ENCODE data around the gene COPG2.
"Not testable (repeated sequence)": the region's sequence is repeated elsewhere in the genome, so short reads cannot be mapped to it uniquely, and the experiment has no call there.

COPG2 gene

GRCh38 chr7:130611218-130611617 lies 57.3 kb downstream of the COPG2 start:
- no peak for TF ChIP-seq CTCF (IDR thresholded peaks at IDR 0.05; ENCODE audit: low read depth, low read length)
- Histone ChIP-seq H3K27ac (no peak overlapping the region), H3K4me3 (ENCODE audit: low read depth, low read length) (no peak overlapping the region), H3K27me3 (ENCODE audit: insufficient read depth, low read depth, severe bottlenecking) (no peaks in the 10 kb centered on the region), H3K9me3 (ENCODE audit: severe bottlenecking) (no peaks in the 10 kb centered on the region), H3K36me3 (peaks cover 26% of the 10 kb centered on the region)
- DNase-seq: peak; percentile 55

- H3K27me3 ChIP-seq (ENCODE audit: insufficient read depth, low read depth, severe bottlenecking); H3K9me3 ChIP-seq (ENCODE audit: severe bottlenecking); H3K27ac ChIP-seq; H3K4me3 ChIP-seq (ENCODE audit: low read depth, low read length); DNase-seq: not testable (repeated sequence)
- H3K36me3 ChIP-seq: peaks cover 21% of the 10 kb centered on the region
Measured at GRCh38 chr7:130607066-130607465, 61.5 kb downstream of the COPG2 start.

GRCh38 chr7:130606161-130606560 lies 62.4 kb downstream of the COPG2 start:
- H3K4me3 ChIP-seq (ENCODE audit: low read depth, low read length): no peak overlapping the region
- H3K36me3 ChIP-seq: peaks cover 17% of the 10 kb centered on the region
- TF ChIP-seq CTCF (IDR thresholded peaks at IDR 0.05; ENCODE audit: low read depth, low read length): no peak
- no peak for DNase-seq
- H3K27ac ChIP-seq: no peak overlapping the region
- no peaks in the 10 kb centered on the region for H3K9me3 ChIP-seq (ENCODE audit: severe bottlenecking)
- no peaks in the 10 kb centered on the region for H3K27me3 ChIP-seq (ENCODE audit: insufficient read depth, low read depth, severe bottlenecking)

- Histone ChIP-seq H3K4me3 (ENCODE audit: low read depth, low read length) (no peak overlapping the region), H3K9me3 (ENCODE audit: severe bottlenecking) (no peaks in the 10 kb centered on the region), H3K36me3 (peaks cover 1% of the 10 kb centered on the region; the same call in 1 of the 2 replicates), H3K27me3 (ENCODE audit: insufficient read depth, low read depth, severe bottlenecking) (no peaks in the 10 kb centered on the region), H3K27ac (no peak overlapping the region)
- DNase-seq: no peak
- no peak for TF ChIP-seq CTCF (IDR thresholded peaks at IDR 0.05; ENCODE audit: low read depth, low read length)
Measured at GRCh38 chr7:130598056-130598455, 70.5 kb downstream of the COPG2 start.

GRCh38 chr7:130595986-130596385 lies 72.6 kb downstream of the COPG2 start:
- H3K9me3 ChIP-seq (ENCODE audit: severe bottlenecking): no peaks in the 10 kb centered on the region
- H3K36me3 ChIP-seq: no peaks in the 10 kb centered on the region
- H3K4me3 ChIP-seq (ENCODE audit: low read depth, low read length): no peak overlapping the region
- no peak overlapping the region for H3K27ac ChIP-seq
- no peak for DNase-seq
- no peaks in the 10 kb centered on the region for H3K27me3 ChIP-seq (ENCODE audit: insufficient read depth, low read depth, severe bottlenecking)
- no peak for TF ChIP-seq CTCF (IDR thresholded peaks at IDR 0.05; ENCODE audit: low read depth, low read length)

- Histone ChIP-seq H3K27ac (no peak overlapping the region), H3K36me3 (no peaks in the 10 kb centered on the region), H3K4me3 (ENCODE audit: low read depth, low read length) (no peak overlapping the region), H3K9me3 (ENCODE audit: severe bottlenecking) (no peaks in the 10 kb centered on the region), H3K27me3 (ENCODE audit: insufficient read depth, low read depth, severe bottlenecking) (no peaks in the 10 kb centered on the region)
- DNase-seq: no peak
- no peak for TF ChIP-seq CTCF (IDR thresholded peaks at IDR 0.05; ENCODE audit: low read depth, low read length)
Measured at GRCh38 chr7:130593033-130593432, 75.5 kb downstream of the COPG2 start.

GRCh38 chr7:130591464-130591863 lies 77.1 kb downstream of the COPG2 start:
- not testable (repeated sequence) for H3K9me3 ChIP-seq (ENCODE audit: severe bottlenecking); H3K4me3 ChIP-seq (ENCODE audit: low read depth, low read length); H3K27me3 ChIP-seq (ENCODE audit: insufficient read depth, low read depth, severe bottlenecking); H3K36me3 ChIP-seq; DNase-seq; H3K27ac ChIP-seq

GRCh38 chr7:130585932-130586331 lies 82.6 kb downstream of the COPG2 start:
- not testable (repeated sequence) for H3K27ac ChIP-seq; DNase-seq; H3K4me3 ChIP-seq (ENCODE audit: low read depth, low read length); H3K36me3 ChIP-seq; H3K27me3 ChIP-seq (ENCODE audit: insufficient read depth, low read depth, severe bottlenecking); H3K9me3 ChIP-seq (ENCODE audit: severe bottlenecking)

- not testable (repeated sequence) for H3K9me3 ChIP-seq (ENCODE audit: severe bottlenecking); DNase-seq; H3K27ac ChIP-seq; H3K27me3 ChIP-seq (ENCODE audit: insufficient read depth, low read depth, severe bottlenecking); H3K4me3 ChIP-seq (ENCODE audit: low read depth, low read length); H3K36me3 ChIP-seq
Measured at GRCh38 chr7:130575110-130575509, 93.4 kb downstream of the COPG2 start.

- DNase-seq; H3K36me3 ChIP-seq; H3K27me3 ChIP-seq (ENCODE audit: insufficient read depth, low read depth, severe bottlenecking); H3K27ac ChIP-seq; H3K4me3 ChIP-seq (ENCODE audit: low read depth, low read length); H3K9me3 ChIP-seq (ENCODE audit: severe bottlenecking): not testable (repeated sequence)
Measured at GRCh38 chr7:130570144-130570543, 98.4 kb downstream of the COPG2 start.
